ENCODE results near the gene KLHL35.

Gene KLHL35

DNA sequence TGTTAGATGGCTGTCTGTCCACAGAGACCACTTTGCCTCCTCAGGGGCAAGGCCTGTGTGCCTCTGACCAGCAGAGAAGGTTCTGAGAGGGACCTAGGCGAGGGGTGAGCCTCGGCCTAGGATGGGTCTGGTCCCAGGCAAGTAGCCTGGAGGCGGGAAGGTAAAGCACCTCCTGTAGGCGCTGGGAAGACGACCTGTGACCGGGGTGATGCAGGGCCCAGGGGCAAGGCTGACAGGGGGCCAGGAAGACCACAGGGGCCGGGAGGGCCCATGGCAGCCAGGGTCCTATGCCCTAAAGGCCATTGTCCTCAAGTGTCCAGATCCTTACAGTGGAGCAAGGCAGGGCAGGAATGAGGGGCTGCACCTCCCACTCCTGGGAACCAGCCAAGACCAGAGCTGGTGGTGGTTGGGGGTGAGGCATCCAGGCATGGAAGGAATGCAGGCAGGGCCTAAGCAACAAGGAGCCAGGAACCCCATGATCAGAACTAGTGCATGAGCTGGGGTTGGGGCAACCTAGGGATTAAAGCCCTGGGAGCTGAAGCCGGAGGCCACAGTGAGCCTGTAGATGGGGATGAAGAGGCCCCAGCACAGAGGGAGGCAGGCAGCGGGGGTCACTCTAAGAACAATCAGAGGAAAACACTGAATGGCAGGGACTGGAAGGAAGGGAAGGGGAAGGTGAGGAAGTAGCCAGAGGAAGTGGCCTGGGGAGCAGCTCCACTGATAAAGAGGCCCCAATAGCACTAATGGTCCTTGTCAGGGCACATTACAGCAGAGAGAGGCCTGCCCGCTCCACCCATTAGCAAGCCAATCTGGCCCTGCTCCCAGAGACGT lies 32.9 kb upstream of the KLHL35 start:
- no peak overlapping the region for H3K4me3 ChIP-seq (ENCODE audit: low read depth, low read length)
- DNase-seq, result peak; percentile 41
- TF ChIP-seq, protein P1, sequence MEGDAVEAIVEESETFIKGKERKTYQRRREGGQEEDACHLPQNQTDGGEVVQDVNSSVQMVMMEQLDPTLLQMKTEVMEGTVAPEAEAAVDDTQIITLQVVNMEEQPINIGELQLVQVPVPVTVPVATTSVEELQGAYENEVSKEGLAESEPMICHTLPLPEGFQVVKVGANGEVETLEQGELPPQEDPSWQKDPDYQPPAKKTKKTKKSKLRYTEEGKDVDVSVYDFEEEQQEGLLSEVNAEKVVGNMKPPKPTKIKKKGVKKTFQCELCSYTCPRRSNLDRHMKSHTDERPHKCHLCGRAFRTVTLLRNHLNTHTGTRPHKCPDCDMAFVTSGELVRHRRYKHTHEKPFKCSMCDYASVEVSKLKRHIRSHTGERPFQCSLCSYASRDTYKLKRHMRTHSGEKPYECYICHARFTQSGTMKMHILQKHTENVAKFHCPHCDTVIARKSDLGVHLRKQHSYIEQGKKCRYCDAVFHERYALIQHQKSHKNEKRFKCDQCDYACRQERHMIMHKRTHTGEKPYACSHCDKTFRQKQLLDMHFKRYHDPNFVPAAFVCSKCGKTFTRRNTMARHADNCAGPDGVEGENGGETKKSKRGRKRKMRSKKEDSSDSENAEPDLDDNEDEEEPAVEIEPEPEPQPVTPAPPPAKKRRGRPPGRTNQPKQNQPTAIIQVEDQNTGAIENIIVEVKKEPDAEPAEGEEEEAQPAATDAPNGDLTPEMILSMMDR (IDR thresholded peaks at IDR 0.05; ENCODE audit: low read depth, low read length), result no peak
- no peaks in the 10 kb centered on the region for H3K9me3 ChIP-seq (ENCODE audit: severe bottlenecking)
- H3K36me3 ChIP-seq, result peaks cover 7% of the 10 kb centered on the region
- H3K27me3 ChIP-seq (ENCODE audit: insufficient read depth, low read depth, severe bottlenecking), result no peaks in the 10 kb centered on the region
- H3K27ac ChIP-seq, result peak overlapping the region; percentile 24; the same call in 1 of the 2 replicates

DNA sequence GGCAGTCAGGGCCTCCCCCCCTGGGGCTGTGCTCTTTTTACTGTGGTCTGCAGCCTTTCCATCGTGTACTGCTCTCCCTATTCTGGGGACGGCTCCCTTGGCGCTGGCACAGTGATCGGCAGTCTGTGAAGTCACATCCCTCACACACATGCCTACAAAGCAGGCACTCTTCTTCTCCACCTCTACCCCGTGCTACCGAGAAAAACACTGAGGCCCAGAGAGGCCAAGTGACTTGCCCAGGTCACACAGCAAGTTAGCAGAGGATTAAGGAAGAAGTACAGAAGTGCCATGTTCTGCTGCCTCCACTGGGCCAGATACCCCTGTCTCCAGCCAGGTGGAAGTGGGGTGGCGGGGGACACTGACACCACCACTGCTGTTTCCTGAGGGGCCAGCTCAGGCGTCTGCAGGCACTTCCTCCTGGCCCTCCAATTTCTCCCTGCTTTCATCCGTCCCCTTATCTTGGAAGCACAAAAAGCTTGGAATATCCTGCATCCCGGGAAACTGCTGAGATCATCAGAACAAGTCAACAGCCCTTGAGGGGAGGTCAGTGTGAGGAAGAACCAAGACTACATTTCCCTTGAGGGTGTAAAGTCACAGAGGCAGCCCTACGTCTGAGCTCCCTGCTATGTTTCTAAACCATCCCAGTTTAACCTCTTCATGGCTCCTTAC lies 30.2 kb upstream of the KLHL35 start:
- TF ChIP-seq, protein P1 (IDR thresholded peaks at IDR 0.05; ENCODE audit: low read depth, low read length), result no peak
- Histone ChIP-seq H3K27me3 (ENCODE audit: insufficient read depth, low read depth, severe bottlenecking) (no peaks in the 10 kb centered on the region), H3K36me3 (peaks cover 8% of the 10 kb centered on the region), H3K27ac (no peak overlapping the region), H3K4me3 (ENCODE audit: low read depth, low read length) (no peak overlapping the region), H3K9me3 (ENCODE audit: severe bottlenecking) (no peaks in the 10 kb centered on the region)
- DNase-seq, result no peak

DNA sequence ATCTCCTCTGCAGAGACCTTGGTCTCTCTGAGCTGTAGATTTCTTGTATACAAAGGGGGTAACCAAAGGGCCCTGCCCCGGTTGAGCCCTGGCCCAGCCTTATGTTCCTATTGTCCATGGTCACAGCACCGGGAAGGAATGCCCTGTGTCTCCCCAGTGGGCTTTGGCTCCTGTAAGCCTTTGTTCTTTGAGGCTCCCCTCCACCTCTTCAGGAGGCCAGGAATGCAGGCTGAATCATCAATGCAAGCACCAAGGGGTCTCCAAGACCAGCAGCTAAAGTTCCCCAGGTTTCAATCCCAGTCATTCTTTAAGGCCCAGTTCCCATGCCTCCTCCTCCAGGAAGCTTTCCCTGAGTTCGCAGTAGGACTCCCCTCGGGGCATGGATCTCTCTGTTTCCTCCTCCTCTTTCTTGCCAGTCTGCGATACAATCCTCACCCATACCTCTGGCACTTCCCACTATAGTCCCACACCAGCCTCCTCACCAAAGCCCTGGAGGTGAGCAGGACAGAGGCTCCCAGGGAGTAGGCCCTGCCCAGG lies 29.2 kb upstream of the KLHL35 start:
- DNase-seq, result no peak
- no peak overlapping the region for H3K27ac ChIP-seq
- TF ChIP-seq, protein P1 (IDR thresholded peaks at IDR 0.05; ENCODE audit: low read depth, low read length), result no peak
- no peak overlapping the region for H3K4me3 ChIP-seq (ENCODE audit: low read depth, low read length)
- H3K27me3 ChIP-seq (ENCODE audit: insufficient read depth, low read depth, severe bottlenecking), result no peaks in the 10 kb centered on the region
- no peaks in the 10 kb centered on the region for H3K9me3 ChIP-seq (ENCODE audit: severe bottlenecking)
- peaks cover 8% of the 10 kb centered on the region for H3K36me3 ChIP-seq

DNA sequence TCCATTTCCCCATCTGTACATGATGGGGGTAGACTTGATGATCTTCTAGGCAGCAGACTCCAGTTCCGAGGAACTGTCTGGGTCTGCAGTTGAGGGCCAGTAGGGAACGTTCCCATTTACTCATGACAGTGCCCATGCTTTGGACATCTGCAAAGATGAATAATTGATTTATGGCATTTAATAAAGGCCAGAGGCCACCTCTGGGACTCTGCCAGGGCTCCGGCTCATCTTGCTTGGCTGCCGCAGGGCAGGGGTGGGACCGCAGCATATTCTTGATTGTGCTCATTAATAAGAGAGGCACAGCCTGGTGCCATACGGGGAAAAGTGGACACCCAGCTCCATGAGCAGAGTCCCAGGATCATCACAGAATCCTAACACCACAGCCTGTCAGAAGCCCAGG lies 28.1 kb upstream of the KLHL35 start:
- Histone ChIP-seq H3K27ac (no peak overlapping the region), H3K9me3 (ENCODE audit: severe bottlenecking) (no peaks in the 10 kb centered on the region), H3K27me3 (ENCODE audit: insufficient read depth, low read depth, severe bottlenecking) (no peaks in the 10 kb centered on the region), H3K4me3 (ENCODE audit: low read depth, low read length) (no peak overlapping the region), H3K36me3 (peaks cover 5% of the 10 kb centered on the region)
- no peak for DNase-seq
- TF ChIP-seq, protein P1 (IDR thresholded peaks at IDR 0.05; ENCODE audit: low read depth, low read length), result no peak

- no peak for DNase-seq
- Histone ChIP-seq H3K27me3 (ENCODE audit: insufficient read depth, low read depth, severe bottlenecking) (no peaks in the 10 kb centered on the region), H3K36me3 (peaks cover 3% of the 10 kb centered on the region), H3K9me3 (ENCODE audit: severe bottlenecking) (no peaks in the 10 kb centered on the region), H3K4me3 (ENCODE audit: low read depth, low read length) (no peak overlapping the region), H3K27ac (no peak overlapping the region)
- TF ChIP-seq, protein P1 (IDR thresholded peaks at IDR 0.05; ENCODE audit: low read depth, low read length), result no peak
Observed at GRCh38 chr11:75456596-75457183, 23.7 kb upstream of the KLHL35 start.
